Right ventricle myocardium inferior (tissue), 1 donor: Measurements from ENCODE around the gene RPL22L1. TPM values are rescaled to one million over a fixed set of nuclear protein-coding genes. Genes with fewer than 3 reads are reported as not detected.
"Not testable (repeated sequence)": the region's sequence is repeated elsewhere in the genome, so short reads cannot be mapped to it uniquely, and the experiment has no call there.

ENCODE experiments used
- ATAC-seq: fragments of 200-7000 bp; cut with Tn5 transposase; one replicate; pipeline ENCODE4 v1.9.1; 2020; ENCODE audit warnings: mild to moderate bottlenecking, moderate library complexity
- DNase-seq: peaks from one replicate; pipeline ENCODE4 v3.0.0; 2021; ENCODE audit errors: missing footprints
- intact Hi-C: fragments of 100-400 bp; cut with DNase I; formaldehyde crosslinking; loops from one replicate; pipeline ENCODE4 v1.11.0; 2022
- total RNA-seq: library from RNA; stranded (reverse); fragmentation: NEBNext Ultra II Directional; extraction: Animal tissue kit (Norgen Biotek cat#: 25700); gene quantifications from one replicate; pipeline ENCODE4 v1.2.1, GENCODE V29; 2021
- donor health status: DM: no; HTN: yes; CAD: no; lungs with severe emphysema.

RPL22L1 gene
- total RNA-seq, 1 donor from 2014 or later = 11.7 TPM

GRCh38 chr3:170889132-170889531 is 19.1 kb upstream of the RPL22L1 start:
- no peak for ATAC-seq
- DNase-seq = no peak
- intact Hi-C loops = no loop called here

DNA sequence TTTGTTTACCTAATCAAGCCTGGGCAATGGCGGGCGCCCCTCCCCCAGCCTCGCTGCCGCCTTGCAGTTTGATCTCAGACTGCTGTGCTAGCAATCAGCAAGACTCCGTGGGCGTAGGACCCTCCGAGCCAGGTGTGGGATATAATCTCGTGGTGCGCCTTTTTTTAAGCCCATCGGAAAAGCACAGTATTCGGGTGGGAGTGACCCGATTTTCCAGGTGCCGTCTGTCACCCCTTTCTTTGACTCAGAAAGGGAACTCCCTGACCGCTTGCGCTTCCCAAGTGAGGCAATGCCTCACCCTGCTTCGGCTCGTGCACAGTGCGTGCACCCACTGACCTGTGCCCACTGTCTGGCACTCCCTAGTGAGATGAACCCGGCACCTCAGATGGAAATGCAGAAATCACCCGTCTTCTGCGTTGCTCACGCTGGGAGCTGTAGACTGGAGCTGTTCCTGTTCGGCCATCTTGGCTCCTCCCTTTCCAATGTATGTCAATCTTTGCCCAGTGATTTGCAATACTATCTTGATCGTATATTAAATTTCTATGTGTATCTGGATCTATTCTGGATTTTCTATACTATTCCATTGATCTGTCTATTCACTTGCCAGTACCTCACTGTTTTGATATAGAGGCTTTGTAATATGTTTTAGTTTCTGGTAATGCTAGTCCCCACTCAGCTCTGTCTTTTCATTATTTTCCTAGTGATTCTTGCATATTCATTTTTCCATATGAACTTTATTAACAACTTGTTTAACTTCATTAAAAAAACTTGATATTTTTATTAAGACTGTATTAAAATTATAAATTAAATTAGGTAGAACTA is 14.3 kb upstream of the RPL22L1 start:
- intact Hi-C loops, ATAC-seq, DNase-seq: not testable (repeated sequence)

- intact Hi-C loops, ATAC-seq, DNase-seq: not testable (repeated sequence)
These were observed 8.7 kb upstream of the RPL22L1 start for GRCh38 chr3:170878688-170879087.

- intact Hi-C loops, DNase-seq: not testable (repeated sequence)
These were observed 7.3 kb upstream of the RPL22L1 start for GRCh38 chr3:170877311-170877710.

DNA sequence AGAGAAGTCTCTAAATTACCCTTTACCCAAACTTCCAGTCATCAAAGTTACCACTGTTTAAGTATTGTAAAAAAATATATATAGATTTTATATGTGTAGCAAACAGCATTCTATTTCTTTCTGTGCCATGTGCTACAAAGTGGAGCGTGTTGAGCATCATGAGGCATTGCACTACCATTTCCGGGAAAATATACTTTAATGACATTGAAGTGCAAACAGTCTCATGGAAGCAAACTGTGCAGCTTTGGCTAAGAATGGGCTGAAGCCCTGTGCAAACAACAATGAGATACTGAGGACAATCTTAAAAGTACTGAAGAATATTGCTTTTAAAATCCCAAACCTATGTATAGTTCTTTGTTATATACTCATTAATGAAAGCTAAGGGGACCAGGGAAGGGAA is 6.5 kb upstream of the RPL22L1 start:
- DNase-seq (no peak), ATAC-seq (no peak)
- intact Hi-C loops = no loop called here

More at GRCh38 chr3:170877311-170877710, 7.3 kb upstream of the RPL22L1 start:
- not testable (repeated sequence) for ATAC-seq

DNA sequence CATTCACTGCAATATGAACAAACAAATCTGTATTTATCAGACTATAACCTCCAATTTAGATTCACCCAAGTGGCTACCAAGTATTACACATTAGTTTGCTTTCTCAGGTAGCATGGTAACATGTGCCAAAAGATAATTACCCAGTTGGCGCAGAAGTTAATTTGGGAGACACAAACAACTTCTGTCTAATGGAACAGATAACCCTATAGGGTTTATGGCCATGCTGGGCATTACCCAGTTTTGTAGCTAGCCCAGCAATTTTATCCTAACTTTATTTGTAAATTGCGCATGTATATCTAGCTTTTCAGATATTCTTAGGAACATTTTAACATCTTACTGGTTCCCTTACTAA is 780 bp downstream of the RPL22L1 start:
- DNase-seq = no peak
- no peak for ATAC-seq
- intact Hi-C loops = no loop called here

DNA sequence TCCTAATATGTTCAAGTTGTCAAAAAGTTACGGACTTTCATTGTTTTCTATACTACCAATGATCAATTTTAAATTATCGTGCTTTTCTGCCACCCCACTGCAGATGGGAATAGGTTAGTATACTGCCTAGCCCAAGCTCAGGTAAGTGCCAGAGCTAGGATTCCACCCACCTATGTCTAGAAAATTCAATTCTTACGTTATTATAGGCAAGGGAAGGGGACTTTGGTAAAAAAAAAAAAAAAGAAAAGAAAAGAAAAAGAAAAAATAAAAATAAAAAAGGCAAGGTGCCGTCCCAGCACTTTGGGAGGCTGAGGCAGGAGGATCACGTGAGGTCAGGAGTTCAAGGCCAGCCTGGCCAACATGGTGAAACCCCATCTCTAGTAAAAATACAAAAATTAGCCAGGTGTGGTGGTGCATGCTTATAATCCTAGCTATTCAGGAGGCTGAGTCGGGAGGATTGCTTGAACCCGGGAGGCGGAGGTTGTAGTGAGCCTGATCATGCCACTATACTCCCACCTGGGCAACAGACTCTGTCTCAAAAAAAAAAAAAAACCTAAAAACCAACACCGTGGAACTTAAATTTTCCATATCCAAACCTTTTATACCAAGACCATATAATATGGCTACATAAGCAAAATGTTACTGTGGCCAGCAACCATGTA is 1.3 kb downstream of the RPL22L1 start:
- intact Hi-C loops = no loop called here
- DNase-seq (no peak), ATAC-seq (no peak)

- intact Hi-C loops = no loop called here
- ATAC-seq (no peak), DNase-seq (no peak)
These were observed 2.7 kb downstream of the RPL22L1 start for GRCh38 chr3:170867143-170867937.

DNA sequence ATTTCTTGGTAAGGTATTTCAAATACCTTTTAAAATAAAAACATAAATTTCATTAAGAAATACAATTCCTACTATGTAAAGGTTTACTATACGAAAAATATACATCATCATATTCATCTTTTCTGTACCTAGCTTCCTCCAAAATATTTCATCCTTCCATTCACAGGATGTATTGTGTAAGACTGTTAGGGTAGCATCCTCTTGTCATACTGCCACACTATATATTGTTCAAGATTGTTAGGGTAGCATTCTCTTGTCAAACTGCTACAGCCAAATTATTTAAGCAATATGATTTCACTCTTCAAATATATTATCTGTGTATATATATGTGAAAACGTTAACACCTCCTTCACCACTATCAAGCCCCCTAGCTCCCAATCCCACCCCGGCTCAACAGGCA is 3.5 kb downstream of the RPL22L1 start:
- intact Hi-C loops = no loop called here
- no peak for DNase-seq
- no peak for ATAC-seq

GRCh38 chr3:170865209-170866094 is 4.5 kb downstream of the RPL22L1 start:
- intact Hi-C loops = no loop called here
- no peak for ATAC-seq
- no peak for DNase-seq

- no peak for DNase-seq
These were observed 5.3 kb downstream of the RPL22L1 start for GRCh38 chr3:170864525-170865208.

GRCh38 chr3:170863816-170864215 is 6.2 kb downstream of the RPL22L1 start:
- ATAC-seq (no peak), DNase-seq (no peak)
- intact Hi-C loops = no loop called here

More at GRCh38 chr3:170864525-170865208, 5.3 kb downstream of the RPL22L1 start:
- intact Hi-C loops = no loop called here
- no peak for ATAC-seq

GRCh38 chr3:170862618-170863374 is 7.2 kb downstream of the RPL22L1 start:
- intact Hi-C loops = no loop called here
- DNase-seq = no peak
- no peak for ATAC-seq

DNA sequence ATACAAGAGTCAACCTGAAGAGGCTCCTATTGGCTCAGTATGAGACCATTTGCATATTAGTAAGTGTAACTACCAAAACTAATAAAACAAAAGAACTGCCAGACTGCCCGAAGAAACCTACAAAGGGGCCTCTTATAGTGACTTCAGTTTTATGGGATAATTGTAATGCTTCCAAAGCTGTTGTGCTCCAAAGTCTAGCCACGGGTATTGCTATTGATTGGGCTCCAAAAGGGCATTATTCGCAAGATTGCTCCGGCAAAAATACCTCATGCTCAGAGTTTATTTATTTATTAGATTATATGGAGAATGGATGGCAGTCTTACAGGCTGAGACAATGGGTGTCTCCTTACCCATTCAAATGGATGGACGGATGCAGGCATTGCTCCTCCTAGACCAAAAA is 11.4 kb downstream of the RPL22L1 start:
- no peak for ATAC-seq
- intact Hi-C loops = no loop called here
- DNase-seq = no peak

DNA sequence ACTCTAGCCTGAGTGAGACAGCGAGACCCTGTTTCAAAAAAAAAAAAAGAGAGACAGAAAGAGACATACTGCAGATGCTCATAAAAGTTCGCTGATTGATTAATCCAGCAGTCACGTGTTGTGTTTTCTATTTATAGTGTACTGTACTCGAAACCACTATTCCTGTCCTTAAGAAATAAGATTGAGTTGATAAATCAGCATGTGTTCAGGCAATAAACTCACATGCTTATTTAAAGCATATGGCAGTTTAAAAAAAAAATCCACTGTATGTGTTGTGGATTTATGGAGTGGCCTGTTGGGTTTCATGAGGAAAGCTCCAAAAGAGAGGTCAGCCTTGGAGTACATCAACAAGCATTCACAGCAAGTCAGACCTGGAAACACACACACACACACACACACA is 17.7 kb downstream of the RPL22L1 start:
- no peak for ATAC-seq
- DNase-seq = no peak
- intact Hi-C loops = no loop called here

DNA sequence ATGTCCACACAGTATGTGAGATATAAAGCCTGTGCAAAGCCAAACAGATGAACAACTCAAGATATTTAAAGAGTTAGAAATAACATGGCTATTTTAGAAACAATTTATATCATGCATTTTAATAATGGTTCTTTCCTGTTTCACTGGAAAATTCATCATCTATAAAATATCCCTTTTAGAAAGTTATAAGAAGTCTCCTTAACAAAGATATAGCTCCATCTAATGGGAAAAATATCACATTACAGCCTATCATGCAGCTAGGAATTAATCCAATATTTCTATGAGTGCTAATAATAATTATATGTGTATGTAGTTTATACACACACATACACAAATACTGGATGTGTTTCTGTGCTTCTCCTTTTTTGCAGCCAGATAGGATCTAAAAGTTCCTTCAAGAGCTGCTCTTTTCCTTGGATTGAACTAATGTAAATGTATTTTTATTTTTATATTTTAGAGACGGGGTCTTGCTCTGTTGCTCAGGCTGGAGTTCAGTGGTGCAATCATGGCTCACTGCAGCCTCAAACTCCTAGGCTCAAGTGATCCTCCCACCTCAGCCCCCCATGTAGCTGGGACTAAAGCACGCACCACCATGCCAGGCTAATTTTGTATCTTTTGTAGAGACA is 21.6 kb downstream of the RPL22L1 start:
- intact Hi-C loops = no loop called here

GRCh38 chr3:170844377-170844776 is 25.6 kb downstream of the RPL22L1 start:
- intact Hi-C loops = no loop called here
- ATAC-seq = no peak
- no peak for DNase-seq

More for the DNA sequence above, 21.6 kb downstream of the RPL22L1 start:
- DNase-seq (no peak), ATAC-seq (no peak)
